Neuronal stem cell (in vitro differentiated cells): ENCODE measurements around the gene WWC2.

Source experiments
- DNase-seq: peaks from one replicate; pipeline ENCODE4 v3.0.0-alpha.2; 2013; ENCODE audit warnings: low spot score
- H2AFZ ChIP-seq: one replicate; pipeline ENCODE4 v1.6.1; 2013; ENCODE audit warnings: mild to moderate bottlenecking, low read length, inconsistent platforms
- H2AK5ac ChIP-seq: 2 replicates; pipeline ENCODE4 v1.6.1; 2013; ENCODE audit warnings: low read depth, mild to moderate bottlenecking, inconsistent platforms, low read length, moderate library complexity, mixed read lengths
- H2BK120ac ChIP-seq: 2 replicates; pipeline ENCODE4 v1.6.1; 2013; ENCODE audit warnings: low read depth, mild to moderate bottlenecking, inconsistent platforms, low read length, moderate library complexity, mixed read lengths
- H2BK12ac ChIP-seq: one replicate; pipeline ENCODE4 v1.6.1; 2013; ENCODE audit warnings: low read length, inconsistent platforms
- H2BK15ac ChIP-seq: 2 replicates; pipeline ENCODE4 v1.6.1; 2013; ENCODE audit warnings: mild to moderate bottlenecking, low read length, inconsistent platforms, mixed read lengths
- H2BK5ac ChIP-seq: one replicate; pipeline ENCODE4 v1.6.1; 2013; ENCODE audit warnings: inconsistent platforms, mild to moderate bottlenecking, low read length, moderate library complexity
- H3K14ac ChIP-seq: one replicate; pipeline ENCODE4 v1.6.1; 2013; ENCODE audit warnings: low read length, inconsistent platforms
- H3K18ac ChIP-seq: 2 replicates; pipeline ENCODE4 v1.6.1; 2013; ENCODE audit warnings: low read length, inconsistent platforms
- H3K23ac ChIP-seq: 2 replicates; pipeline ENCODE4 v1.6.1; 2013; ENCODE audit warnings: low read depth, mild to moderate bottlenecking, mixed read lengths, low read length, inconsistent platforms; ENCODE audit not compliant: poor library complexity
- H3K27ac ChIP-seq: replicated peaks from 3 replicates; pipeline ENCODE4 v1.5.1; 2013; ENCODE audit warnings: low read length, inconsistent platforms
- H3K27me3 ChIP-seq, 3 experiments: 2 replicates each; pipeline ENCODE4 v1.6.1; 2013; ENCODE audit warnings: low read length in 3 of 3, mild to moderate bottlenecking in 2 of 3, inconsistent platforms in 1 of 3, low read depth in 1 of 3, mixed read lengths in 1 of 3, moderate library complexity in 1 of 3; ENCODE audit not compliant: control insufficient read depth in 3 of 3, insufficient read depth in 3 of 3
- H3K36me3 ChIP-seq, 2 donors: replicated peaks in 1 of 2; 2 replicates each; pipeline ENCODE4 v1.6.1; 2013; ENCODE audit warnings: low read length in 2 of 2; ENCODE audit not compliant: control insufficient read depth in 2 of 2, insufficient read depth in 2 of 2
- H3K4ac ChIP-seq: 2 replicates; pipeline ENCODE4 v1.6.1; 2013; ENCODE audit warnings: inconsistent platforms, mild to moderate bottlenecking, low read length, moderate library complexity
- H3K4me1 ChIP-seq, 2 donors: 1 replicate in 1 of 2; 2 replicates in 1 of 2; pipeline ENCODE4 v1.6.1; 2013; ENCODE audit warnings: low read length in 2 of 2, low read depth in 1 of 2; ENCODE audit not compliant: control insufficient read depth in 2 of 2, insufficient read depth in 1 of 2
- H3K4me2 ChIP-seq: one replicate; pipeline ENCODE4 v1.6.1; 2013; ENCODE audit warnings: mild to moderate bottlenecking, low read length, inconsistent platforms; ENCODE audit not compliant: insufficient read depth, poor library complexity, severe bottlenecking
- H3K4me3 ChIP-seq, 2 donors: 2 replicates each; pipeline ENCODE4 v1.5.1; 2013; ENCODE audit warnings: low read length in 2 of 2, mild to moderate bottlenecking in 2 of 2, inconsistent platforms in 1 of 2, moderate library complexity in 1 of 2
- H3K79me1 ChIP-seq: one replicate; pipeline ENCODE4 v1.6.1; 2013; ENCODE audit warnings: low read depth, mild to moderate bottlenecking, inconsistent platforms, low read length, moderate library complexity
- H3K9ac ChIP-seq: one replicate; pipeline ENCODE4 v1.6.1; 2013; ENCODE audit warnings: mild to moderate bottlenecking, low read depth, low read length, inconsistent platforms; ENCODE audit not compliant: poor library complexity
- H3K9me3 ChIP-seq, 2 donors: replicated peaks in 1 of 2; 2 replicates each; pipeline versions ENCODE3 to v1.6.1; 2013; ENCODE audit warnings: low read length in 2 of 2, mild to moderate bottlenecking in 2 of 2, inconsistent platforms in 1 of 2, low read depth in 1 of 2, mixed read lengths in 1 of 2, moderate library complexity in 1 of 2; ENCODE audit not compliant: control insufficient read depth in 2 of 2, insufficient read depth in 1 of 2
- H4K8ac ChIP-seq: one replicate; pipeline ENCODE4 v1.6.1; 2013; ENCODE audit warnings: low read depth, mild to moderate bottlenecking, inconsistent platforms, low read length, moderate library complexity
- H4K91ac ChIP-seq: one replicate; pipeline ENCODE4 v1.6.1; 2013; ENCODE audit warnings: low read length, low read depth, mild to moderate bottlenecking, inconsistent platforms; ENCODE audit not compliant: poor library complexity
- WGBS, 2 donors: extraction: QIAGEN DNeasy Blood & Tissue Kit; methylation state at CpG; one replicate each; pipeline ENCODE4 v1.1.7; 2013; ENCODE audit warnings: missing lambda C conversion rate in 2 of 2, mixed read lengths in 1 of 2; ENCODE audit not compliant: insufficient read length in 2 of 2, insufficient replicate concordance in 1 of 2; ENCODE audit errors: extremely low coverage in 2 of 2; 5-methylcytosine and 5-hydroxymethylcytosine counted together

Gene WWC2

GRCh38 chr4:183362916-183363542 is 264.0 kb downstream of the WWC2 start:
- no peak overlapping the region for H3K14ac ChIP-seq
- no peak overlapping the region for H3K27ac ChIP-seq
- no peak overlapping the region for H3K4ac ChIP-seq
- peaks cover 3 to 5% of the 10 kb centered on the region in 2 donors for H3K4me1 ChIP-seq
- no peaks in the 10 kb centered on the region for H3K36me3 ChIP-seq
- H3K23ac ChIP-seq, result no peak overlapping the region
- no peak overlapping the region for H3K9ac ChIP-seq
- no peaks in the 10 kb centered on the region for H3K27me3 ChIP-seq
- no peaks in the 10 kb centered on the region for H3K79me1 ChIP-seq
- H2BK5ac ChIP-seq, result no peak overlapping the region
- no peak overlapping the region for H2BK120ac ChIP-seq
- no peak overlapping the region for H2BK15ac ChIP-seq
- no peak overlapping the region for H4K8ac ChIP-seq
- WGBS, 2 donors, result no CpG with 5 or more reads among the region's 15 CpGs
- no peak overlapping the region for H3K4me2 ChIP-seq
- no peak for DNase-seq
- H4K91ac ChIP-seq, result no peak overlapping the region
- H3K18ac ChIP-seq, result no peak overlapping the region
- no peak overlapping the region for H2AFZ ChIP-seq
- H2BK12ac ChIP-seq, result no peak overlapping the region
- no peak overlapping the region for H2AK5ac ChIP-seq
- no peak overlapping the region for H3K4me3 ChIP-seq
- H3K9me3 ChIP-seq, result peaks cover 0 to 2% of the 10 kb centered on the region in 2 donors

GRCh38 chr4:183364025-183364424 is 265.0 kb downstream of the WWC2 start:
- peak overlapping the region; percentile 70 for H2AFZ ChIP-seq

DNA sequence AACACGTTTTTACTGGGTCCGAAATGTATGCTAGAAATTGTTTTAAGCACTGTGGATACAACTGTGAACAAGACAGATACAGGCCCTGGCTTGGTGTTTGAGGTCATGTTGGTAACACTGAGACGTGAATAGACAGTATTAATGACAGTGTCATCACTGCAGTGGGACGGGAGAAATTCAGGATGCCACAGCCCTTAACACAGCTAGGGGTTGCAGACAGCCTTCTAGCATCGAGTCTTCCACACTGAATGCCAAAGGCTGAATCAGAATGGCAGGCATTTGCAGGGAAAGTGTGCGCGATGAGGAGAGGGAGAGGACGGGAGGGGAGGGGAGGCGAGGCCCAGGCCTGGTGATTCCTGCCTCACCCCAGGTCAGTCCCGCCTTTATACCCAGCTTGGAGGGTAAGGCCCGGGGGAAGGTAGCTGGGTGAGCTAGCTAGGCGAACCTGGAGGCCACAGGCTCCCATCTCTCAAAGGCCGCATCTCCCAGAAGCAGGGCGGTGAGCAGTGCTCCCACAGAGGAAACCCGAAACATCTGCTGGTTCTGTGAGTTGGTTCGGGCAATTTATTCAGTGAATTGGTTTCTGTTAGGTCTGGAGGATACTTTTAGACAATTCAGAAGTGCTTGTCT is 267.3 kb downstream of the WWC2 start:
- Histone ChIP-seq H3K27me3 (no peaks in the 10 kb centered on the region), H3K18ac (peak overlapping the region; percentile 79), H3K36me3 (no peaks in the 10 kb centered on the region), H4K8ac (no peak overlapping the region), H3K9ac (no peak overlapping the region), H3K4me1 (peaks cover 2 to 3% of the 10 kb centered on the region in 2 donors), H2BK15ac (no peak overlapping the region), H4K91ac (no peak overlapping the region), H3K14ac (no peak overlapping the region), H2BK12ac (no peak overlapping the region), H3K4me3 (no peak overlapping the region), H2AFZ (no peak overlapping the region), H3K4ac (no peak overlapping the region), H3K4me2 (no peak overlapping the region), H3K79me1 (no peaks in the 10 kb centered on the region), H2BK5ac (no peak overlapping the region), H2AK5ac (no peak overlapping the region), H3K27ac (no peak overlapping the region), H3K9me3 (no peaks in the 10 kb centered on the region), H2BK120ac (no peak overlapping the region), H3K23ac (no peak overlapping the region)
- WGBS, 2 donors, result no CpG with 5 or more reads among the region's 16 CpGs
- DNase-seq, result no peak

More at GRCh38 chr4:183364025-183364424, 265.0 kb downstream of the WWC2 start:
- no CpG with 5 or more reads among the region's 10 CpGs for WGBS, 2 donors
- Histone ChIP-seq H2BK120ac (no peak overlapping the region), H3K36me3 (no peaks in the 10 kb centered on the region), H2BK15ac (no peak overlapping the region), H3K9me3 (peaks cover 0 to 2% of the 10 kb centered on the region in 2 donors), H3K79me1 (no peaks in the 10 kb centered on the region), H2BK12ac (no peak overlapping the region), H3K9ac (no peak overlapping the region), H3K18ac (peak overlapping the region; percentile 6), H3K4me2 (no peak overlapping the region), H3K27ac (no peak overlapping the region), H3K14ac (no peak overlapping the region), H4K91ac (no peak overlapping the region), H3K27me3 (no peaks in the 10 kb centered on the region), H3K4me1 (peaks cover 2 to 3% of the 10 kb centered on the region in 2 donors), H3K4ac (no peak overlapping the region), H2BK5ac (no peak overlapping the region), H2AK5ac (no peak overlapping the region), H3K23ac (no peak overlapping the region), H3K4me3 (no peak overlapping the region), H4K8ac (no peak overlapping the region)
- DNase-seq, result no peak

DNA sequence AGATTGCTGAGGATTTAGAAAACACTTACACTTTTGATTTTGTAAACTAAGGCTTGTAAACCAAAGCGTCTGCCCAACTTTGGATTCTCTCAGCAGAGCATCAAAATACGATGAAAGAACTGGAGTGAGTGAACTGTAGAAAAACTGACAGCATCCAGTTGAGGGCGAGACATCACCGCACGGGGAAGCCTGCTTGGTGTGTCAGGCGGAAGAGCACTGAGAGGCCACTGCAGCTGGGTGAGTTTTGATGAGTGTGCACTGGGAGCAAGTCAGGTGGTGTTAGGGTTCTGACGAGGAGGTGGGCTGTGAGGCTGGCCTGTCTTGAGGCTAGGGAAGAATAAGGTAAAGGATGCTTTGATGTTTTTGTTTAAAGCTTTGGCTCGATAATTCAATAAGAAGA is 270.0 kb downstream of the WWC2 start:
- DNase-seq, result no peak
- Histone ChIP-seq H3K36me3 (no peaks in the 10 kb centered on the region), H2BK5ac (no peak overlapping the region), H2BK12ac (no peak overlapping the region), H3K27me3 (no peaks in the 10 kb centered on the region), H2BK15ac (no peak overlapping the region), H3K18ac (no peak overlapping the region), H2BK120ac (no peak overlapping the region), H3K27ac (no peak overlapping the region), H3K14ac (no peak overlapping the region), H3K79me1 (no peaks in the 10 kb centered on the region), H4K8ac (no peak overlapping the region), H2AK5ac (no peak overlapping the region), H3K4ac (no peak overlapping the region), H3K4me2 (no peak overlapping the region), H3K4me3 (no peak overlapping the region), H3K23ac (no peak overlapping the region), H3K9ac (no peak overlapping the region), H4K91ac (no peak overlapping the region), H2AFZ (no peak overlapping the region), H3K4me1 (peaks cover 0 to 2% of the 10 kb centered on the region in 2 donors), H3K9me3 (peaks cover 3 to 6% of the 10 kb centered on the region in 2 donors)
- WGBS, 2 donors, result no CpG with 5 or more reads among the region's 8 CpGs
